Left lung (tissue), 10 donors: ENCODE data around the gene DCHS1. TPM values are rescaled to one million over a fixed set of nuclear protein-coding genes. Genes with fewer than 3 reads are reported as not detected.

Experiments used
- ATAC-seq: fragments of 200-7000 bp; cut with Tn5 transposase; one replicate; pipeline ENCODE4 v1.9.1; 2020; ENCODE audit warnings: moderate library complexity
- DNase-seq, 4 donors: peaks; one replicate each; pipeline ENCODE4 v3.0.0-alpha.2; 2013 to 2020
- H3K27ac ChIP-seq, 2 donors: fragments of 200-600 bp; sonication (generic) in 1 of 2; one replicate each; pipeline versions ENCODE4 v1.5.0 to v1.8.0; 2020 to 2021
- H3K27me3 ChIP-seq, 2 donors: fragments of 200-600 bp; sonication (generic) in 1 of 2; one replicate each; pipeline versions ENCODE4 v1.5.0 to v1.8.0; 2020 to 2021
- H3K36me3 ChIP-seq, 2 donors: fragments of 200-600 bp; sonication (generic) in 1 of 2; one replicate each; pipeline versions ENCODE4 v1.5.0 to v1.8.0; 2020 to 2021
- H3K4me1 ChIP-seq, 2 donors: fragments of 200-600 bp; one replicate each; pipeline ENCODE4 v1.8.0; 2021
- H3K4me3 ChIP-seq, 2 donors: fragments of 200-600 bp; sonication (generic) in 1 of 2; one replicate each; pipeline versions ENCODE4 v1.5.0 to v1.8.0; 2020 to 2021; ENCODE audit warnings: mild to moderate bottlenecking in 1 of 2
- H3K9me3 ChIP-seq, 2 donors: fragments of 200-600 bp; sonication (generic) in 1 of 2; one replicate each; pipeline versions ENCODE4 v1.5.0 to v1.8.0; 2020 to 2021
- intact Hi-C, 2 donors: fragments of 100-400 bp; cut with DNase I; formaldehyde crosslinking; loops; one replicate each; pipeline versions ENCODE4 v1.11.2 to v1.14.2; 2022
- polyA plus RNA-seq, 6 donors: library from polyadenylated mRNA; unstranded; fragments of 120-200 nt; gene quantifications; one replicate each; pipeline ENCODE4 v1.2.1, GENCODE V29; 2013; ENCODE audit not compliant: insufficient read length in 6 of 6
- total RNA-seq, 2 donors: library from RNA; stranded (reverse); fragmentation: NEBNext Ultra II Directional; extraction: Animal tissue kit (Norgen Biotek cat#: 25700); gene quantifications; one replicate each; pipeline ENCODE4 v1.2.1, GENCODE V29; 2021
- TF ChIP-seq, protein P1 (sequence below), 2 donors: fragments of 200-600 bp; sonication (generic) in 1 of 2; IDR thresholded peaks; one replicate each; pipeline versions ENCODE4 v1.5.0 to v1.8.0; 2021; ENCODE audit warnings: antibody characterized with exemption in 2 of 2
- donor health status: DM: no; HTN: yes; CAD: no.
- donor health status: DM: no; HTN: no; CAD: no.

DCHS1 gene
- total and polyA plus RNA-seq, 8 donors, result 15.4 to 49.5 (median 35.9) TPM

DNA sequence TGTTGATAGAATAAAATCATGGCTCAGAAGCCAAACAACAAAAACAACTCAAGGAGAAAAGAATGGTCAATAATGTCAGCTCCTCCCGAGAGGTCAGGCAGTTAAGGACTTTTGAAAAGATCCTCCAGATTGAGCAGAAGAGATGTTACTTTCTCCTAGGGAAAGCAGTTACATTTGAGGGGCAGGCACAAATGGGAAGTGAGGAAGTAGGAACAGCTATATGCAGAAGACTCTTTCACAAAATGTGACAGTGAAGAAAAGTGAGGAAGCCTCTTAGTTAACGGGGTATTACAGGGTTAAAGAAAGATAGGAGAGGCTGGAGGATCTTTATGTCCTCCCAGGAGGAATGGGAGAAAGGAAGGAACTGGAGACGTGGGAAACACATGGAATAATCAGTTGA is 3.4 kb downstream of the DCHS1 start:
- H3K9me3 ChIP-seq, result no peaks in the 10 kb centered on the region
- H3K4me3 ChIP-seq, result no peak overlapping the region
- peaks cover 0 to 34% of the 10 kb centered on the region in 2 donors for H3K27me3 ChIP-seq
- ATAC-seq, result no peak
- DNase-seq, result no peak
- peaks cover 9 to 31% of the 10 kb centered on the region in 2 donors for H3K4me1 ChIP-seq
- H3K36me3 ChIP-seq, result no peaks in the 10 kb centered on the region
- H3K27ac ChIP-seq, result peak overlapping the region in 1 of 2 donors; percentile 8
- TF ChIP-seq, protein P1, sequence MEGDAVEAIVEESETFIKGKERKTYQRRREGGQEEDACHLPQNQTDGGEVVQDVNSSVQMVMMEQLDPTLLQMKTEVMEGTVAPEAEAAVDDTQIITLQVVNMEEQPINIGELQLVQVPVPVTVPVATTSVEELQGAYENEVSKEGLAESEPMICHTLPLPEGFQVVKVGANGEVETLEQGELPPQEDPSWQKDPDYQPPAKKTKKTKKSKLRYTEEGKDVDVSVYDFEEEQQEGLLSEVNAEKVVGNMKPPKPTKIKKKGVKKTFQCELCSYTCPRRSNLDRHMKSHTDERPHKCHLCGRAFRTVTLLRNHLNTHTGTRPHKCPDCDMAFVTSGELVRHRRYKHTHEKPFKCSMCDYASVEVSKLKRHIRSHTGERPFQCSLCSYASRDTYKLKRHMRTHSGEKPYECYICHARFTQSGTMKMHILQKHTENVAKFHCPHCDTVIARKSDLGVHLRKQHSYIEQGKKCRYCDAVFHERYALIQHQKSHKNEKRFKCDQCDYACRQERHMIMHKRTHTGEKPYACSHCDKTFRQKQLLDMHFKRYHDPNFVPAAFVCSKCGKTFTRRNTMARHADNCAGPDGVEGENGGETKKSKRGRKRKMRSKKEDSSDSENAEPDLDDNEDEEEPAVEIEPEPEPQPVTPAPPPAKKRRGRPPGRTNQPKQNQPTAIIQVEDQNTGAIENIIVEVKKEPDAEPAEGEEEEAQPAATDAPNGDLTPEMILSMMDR (IDR thresholded peaks at IDR 0.05), result no peak
- intact Hi-C loops, result no loop called here

DNA sequence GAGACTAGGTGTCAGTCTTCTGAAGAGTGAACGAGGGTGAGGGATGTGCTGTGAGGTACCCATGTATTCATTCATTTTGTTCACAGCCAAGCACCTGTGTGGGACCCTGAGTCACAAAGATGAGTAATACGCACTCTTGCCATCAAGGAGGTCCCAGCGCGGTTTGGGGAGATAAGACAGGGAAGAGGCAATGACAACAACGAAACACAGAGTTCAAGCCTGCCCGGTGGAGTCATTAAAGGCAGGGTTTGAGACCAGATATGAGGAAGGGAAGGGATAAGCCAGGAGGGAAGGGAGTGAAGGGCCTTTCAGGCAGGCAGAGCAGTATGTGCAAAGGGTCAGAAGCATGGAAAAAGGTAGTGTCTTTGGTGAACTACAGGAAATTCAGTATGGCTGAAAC is 4.6 kb downstream of the DCHS1 start:
- Histone ChIP-seq H3K27me3 (peaks cover 0 to 22% of the 10 kb centered on the region in 2 donors), H3K27ac (no peak overlapping the region), H3K9me3 (no peaks in the 10 kb centered on the region), H3K4me3 (no peak overlapping the region), H3K4me1 (peaks cover 20 to 43% of the 10 kb centered on the region in 2 donors), H3K36me3 (no peaks in the 10 kb centered on the region)
- DNase-seq (no peak), ATAC-seq (no peak)
- intact Hi-C loops, result no loop called here
- TF ChIP-seq, protein P1 (IDR thresholded peaks at IDR 0.05), result no peak

DNA sequence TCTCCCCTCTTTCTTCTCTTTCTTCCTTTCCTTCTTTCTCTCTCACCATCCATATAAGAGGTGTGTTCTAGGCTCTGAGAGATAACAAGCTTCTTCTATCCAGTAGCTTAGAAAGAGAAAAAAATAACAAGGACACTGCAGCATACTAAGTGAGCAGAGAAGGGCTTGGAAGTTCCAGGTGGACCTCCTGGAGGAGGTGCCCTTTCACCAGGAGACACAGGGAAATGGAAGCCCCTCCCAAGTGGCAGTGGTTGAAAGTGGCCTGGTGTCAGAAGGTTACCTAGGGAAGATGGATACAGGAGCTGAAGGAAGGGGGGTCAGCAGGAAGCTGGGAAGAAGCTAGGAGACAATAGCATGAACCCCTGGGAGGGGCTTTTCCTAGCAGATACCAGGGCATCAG is 5.5 kb downstream of the DCHS1 start:
- peaks cover 21 to 50% of the 10 kb centered on the region in 2 donors for H3K4me1 ChIP-seq

DNA sequence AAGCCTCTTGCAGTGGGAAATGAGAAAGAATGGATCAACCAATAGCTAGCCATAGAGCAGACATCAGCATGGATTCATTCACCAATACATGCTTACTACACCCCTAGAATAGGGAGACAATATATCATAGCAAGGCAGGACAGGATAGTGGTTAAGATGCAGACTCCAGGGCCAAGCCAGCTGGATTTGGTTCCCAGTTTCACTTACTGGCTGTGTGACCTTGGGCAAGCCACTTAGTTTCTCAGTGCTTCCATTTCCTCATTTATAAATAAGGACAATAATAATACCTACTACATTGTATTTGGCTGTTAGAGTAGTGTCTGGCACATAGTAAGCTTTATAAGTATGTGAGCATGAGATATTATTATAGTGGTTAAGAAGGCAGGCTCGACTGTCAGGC is 7.1 kb downstream of the DCHS1 start:
- Histone ChIP-seq H3K4me3 (no peak overlapping the region), H3K4me1 (peaks cover 21 to 51% of the 10 kb centered on the region in 2 donors), H3K27ac (no peak overlapping the region), H3K27me3 (peaks cover 0 to 9% of the 10 kb centered on the region in 2 donors), H3K36me3 (no peaks in the 10 kb centered on the region), H3K9me3 (no peaks in the 10 kb centered on the region)
- intact Hi-C loops, result no loop called here
- TF ChIP-seq, protein P1 (IDR thresholded peaks at IDR 0.05), result no peak
- DNase-seq (no peak), ATAC-seq (peak; percentile 20)

More for the DNA sequence above, 5.5 kb downstream of the DCHS1 start:
- Histone ChIP-seq H3K36me3 (no peaks in the 10 kb centered on the region), H3K4me3 (no peak overlapping the region), H3K27me3 (peaks cover 0 to 17% of the 10 kb centered on the region in 2 donors), H3K9me3 (no peaks in the 10 kb centered on the region), H3K27ac (no peak overlapping the region)
- TF ChIP-seq, protein P1 (IDR thresholded peaks at IDR 0.05), result no peak
- ATAC-seq (no peak), DNase-seq (no peak)
- intact Hi-C loops, result no loop called here

DNA sequence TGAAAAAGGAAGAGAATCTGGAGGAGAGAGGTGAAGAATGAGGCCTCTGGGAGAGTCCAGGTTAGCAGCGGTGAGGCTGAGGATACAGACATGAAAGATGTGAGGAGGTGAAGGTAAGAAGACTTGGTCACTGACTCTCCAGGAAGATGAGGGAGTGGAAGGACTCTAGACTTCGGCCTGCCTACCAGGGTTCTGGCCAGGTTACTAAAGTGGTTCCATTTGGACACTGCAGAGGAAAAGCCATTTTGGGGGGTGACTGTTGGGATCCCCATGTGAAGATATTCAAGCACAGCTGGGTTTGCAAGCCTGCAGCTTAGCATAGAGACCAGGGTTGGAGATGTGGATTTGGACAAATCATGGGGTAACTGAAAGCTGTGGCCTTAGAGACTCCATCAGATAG is 7.8 kb downstream of the DCHS1 start:
- intact Hi-C loops, result no loop called here
- no peak for ATAC-seq
- no peak overlapping the region for H3K4me3 ChIP-seq
- peaks cover 21 to 51% of the 10 kb centered on the region in 2 donors for H3K4me1 ChIP-seq
- no peaks in the 10 kb centered on the region for H3K36me3 ChIP-seq
- H3K27me3 ChIP-seq, result peaks cover 0 to 9% of the 10 kb centered on the region in 2 donors
- H3K9me3 ChIP-seq, result no peaks in the 10 kb centered on the region
- TF ChIP-seq, protein P1 (IDR thresholded peaks at IDR 0.05), result no peak
- DNase-seq, result no peak
- H3K27ac ChIP-seq, result peak overlapping the region; percentile 58 to 81
